HG02852 (cell line): ENCODE results near the gene SCYL1.

ENCODE experiments used
- ATAC-seq: cut with Tn5 transposase; IDR thresholded peaks from one replicate; pipeline ENCODE4 v1.9.1; 2021; ENCODE audit warnings: mild to moderate bottlenecking, moderate library complexity; ENCODE audit not compliant: unreplicated experiment

Gene SCYL1

GRCh38 chr11:65492637-65493366, 32.1 kb upstream of the SCYL1 start:
- ATAC-seq = no peak

DNA sequence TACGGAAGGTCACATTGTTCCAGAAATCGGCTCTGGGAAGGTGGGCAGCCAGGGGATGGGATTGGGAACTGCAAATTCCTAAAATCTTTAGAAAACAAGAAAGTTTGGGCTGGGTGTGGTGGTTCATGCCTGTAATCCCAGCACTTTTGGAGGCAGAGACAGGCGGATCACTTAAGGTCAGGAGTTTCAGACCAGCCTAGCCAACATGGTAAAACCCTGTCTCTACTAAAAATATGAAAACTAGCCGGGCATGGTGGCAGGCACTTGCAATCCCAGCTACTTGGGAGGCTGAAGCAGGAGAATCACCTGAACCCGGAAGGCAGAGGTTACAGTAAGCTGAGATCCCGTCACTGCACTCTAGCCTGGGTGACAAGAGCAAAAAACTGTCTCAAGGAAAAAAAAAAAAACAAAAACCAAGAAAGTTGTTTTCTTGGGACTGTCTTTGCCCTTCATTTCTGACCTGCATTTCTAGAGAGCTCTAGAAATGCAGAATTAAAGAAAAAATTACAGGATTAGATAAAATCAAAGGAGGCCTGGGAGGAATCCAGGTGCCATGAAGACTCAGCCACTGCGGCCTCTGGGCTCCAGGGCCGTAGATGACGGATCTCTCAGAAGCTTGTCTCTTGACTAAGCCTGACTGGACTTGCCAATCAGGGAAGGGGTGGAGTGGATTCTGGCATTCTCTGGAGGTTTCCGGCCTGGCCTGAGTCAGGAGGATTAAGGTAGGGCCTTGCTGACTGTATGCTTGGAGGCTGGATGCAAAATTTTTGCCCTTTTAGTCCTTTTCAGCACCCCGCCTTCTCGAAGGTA, 31.3 kb upstream of the SCYL1 start:
- no peak for ATAC-seq

DNA sequence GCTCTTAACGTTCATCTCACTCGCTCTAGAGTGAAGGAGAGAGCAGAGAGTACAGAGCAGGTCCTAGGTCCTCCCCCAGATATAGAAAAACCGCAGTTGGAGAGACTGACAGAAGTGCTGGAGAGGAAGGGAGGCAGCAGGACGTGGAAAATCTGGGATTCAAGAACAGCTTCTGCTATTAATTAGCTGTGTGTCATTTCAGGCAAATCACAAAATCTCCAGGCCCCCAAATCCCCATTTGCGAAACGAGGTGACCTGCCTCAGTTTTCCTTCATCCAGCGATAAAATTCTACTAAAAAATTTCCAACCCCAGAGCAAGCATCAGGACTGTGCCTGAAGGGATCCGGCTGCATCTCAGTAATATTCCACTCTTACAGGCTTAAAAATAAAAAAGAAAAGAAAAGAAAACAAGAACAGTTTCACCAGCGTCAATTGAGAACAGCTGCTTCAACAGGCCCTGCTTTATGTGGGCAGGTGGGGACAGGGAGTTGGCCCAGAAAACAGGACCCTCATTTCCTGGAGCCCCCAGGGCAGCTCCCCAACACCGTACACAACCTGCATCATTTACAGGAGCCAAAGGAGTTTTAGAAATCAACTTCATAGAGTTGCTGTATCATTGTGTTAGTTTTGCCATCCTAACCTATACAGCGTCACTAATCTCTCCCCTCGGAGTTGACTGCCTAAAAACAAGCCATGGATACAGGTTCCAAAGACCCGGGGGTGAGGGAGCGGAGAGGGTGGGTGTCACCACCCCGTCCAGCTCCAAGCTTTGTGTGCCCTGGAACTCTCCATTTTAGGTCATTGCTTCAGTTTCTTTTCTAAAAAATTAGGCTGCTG, 28.4 kb upstream of the SCYL1 start:
- ATAC-seq = no peak

DNA sequence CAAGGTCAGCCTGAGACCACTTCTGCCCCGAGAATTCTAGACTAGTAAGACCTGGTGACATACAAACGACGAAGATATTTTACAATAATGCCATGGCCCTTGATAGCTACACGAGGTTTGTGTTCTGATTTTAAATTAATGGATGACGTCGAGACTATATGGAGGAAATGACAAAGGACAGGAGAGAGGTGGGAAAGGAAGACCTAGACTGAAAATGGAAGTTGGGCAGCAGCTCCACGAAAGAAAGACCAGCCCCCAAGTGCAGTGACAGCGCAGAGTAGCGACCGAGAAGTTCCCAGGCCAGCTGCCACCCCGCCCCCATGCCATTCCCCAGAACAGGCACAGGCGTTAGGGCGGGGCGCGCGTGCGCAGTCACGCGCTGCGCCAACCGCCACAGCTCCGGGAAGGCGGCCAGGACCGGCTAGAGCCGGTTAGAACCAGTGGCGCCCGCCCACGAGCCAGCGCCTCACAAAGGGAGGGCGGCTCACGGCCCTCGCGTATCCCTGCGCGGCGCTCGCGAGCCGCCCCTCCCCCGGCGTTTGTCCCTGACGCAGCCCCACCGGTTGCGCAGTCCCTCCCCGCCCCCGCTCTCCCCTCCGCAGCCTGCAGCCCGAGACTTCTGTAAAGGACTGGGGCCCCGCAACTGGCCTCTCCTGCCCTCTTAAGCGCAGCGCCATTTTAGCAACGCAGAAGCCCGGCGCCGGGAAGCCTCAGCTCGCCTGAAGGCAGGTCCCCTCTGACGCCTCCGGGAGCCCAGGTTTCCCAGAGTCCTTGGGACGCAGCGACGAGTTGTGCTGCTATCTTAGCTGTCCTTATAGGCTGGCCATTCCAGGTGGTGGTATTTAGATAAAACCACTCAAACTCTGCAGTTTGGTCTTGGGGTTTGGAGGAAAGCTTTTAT, 27.5 kb upstream of the SCYL1 start:
- peak; percentile 63 for ATAC-seq

DNA sequence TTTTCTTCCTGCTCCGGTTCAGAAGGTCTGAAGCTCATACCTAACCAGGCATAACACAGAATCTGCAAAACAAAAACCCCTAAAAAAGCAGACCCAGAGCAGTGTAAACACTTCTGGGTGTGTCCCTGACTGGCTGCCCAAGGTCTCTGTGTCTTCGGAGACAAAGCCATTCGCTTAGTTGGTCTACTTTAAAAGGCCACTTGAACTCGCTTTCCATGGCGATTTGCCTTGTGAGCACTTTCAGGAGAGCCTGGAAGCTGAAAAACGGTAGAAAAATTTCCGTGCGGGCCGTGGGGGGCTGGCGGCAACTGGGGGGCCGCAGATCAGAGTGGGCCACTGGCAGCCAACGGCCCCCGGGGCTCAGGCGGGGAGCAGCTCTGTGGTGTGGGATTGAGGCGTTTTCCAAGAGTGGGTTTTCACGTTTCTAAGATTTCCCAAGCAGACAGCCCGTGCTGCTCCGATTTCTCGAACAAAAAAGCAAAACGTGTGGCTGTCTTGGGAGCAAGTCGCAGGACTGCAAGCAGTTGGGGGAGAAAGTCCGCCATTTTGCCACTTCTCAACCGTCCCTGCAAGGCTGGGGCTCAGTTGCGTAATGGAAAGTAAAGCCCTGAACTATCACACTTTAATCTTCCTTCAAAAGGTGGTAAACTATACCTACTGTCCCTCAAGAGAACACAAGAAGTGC, 26.7 kb upstream of the SCYL1 start:
- ATAC-seq = no peak

DNA sequence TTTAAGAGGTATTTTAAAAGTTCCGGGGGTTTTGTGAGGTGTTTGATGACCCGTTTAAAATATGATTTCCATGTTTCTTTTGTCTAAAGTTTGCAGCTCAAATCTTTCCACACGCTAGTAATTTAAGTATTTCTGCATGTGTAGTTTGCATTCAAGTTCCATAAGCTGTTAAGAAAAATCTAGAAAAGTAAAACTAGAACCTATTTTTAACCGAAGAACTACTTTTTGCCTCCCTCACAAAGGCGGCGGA, 26.2 kb upstream of the SCYL1 start:
- no peak for ATAC-seq

DNA sequence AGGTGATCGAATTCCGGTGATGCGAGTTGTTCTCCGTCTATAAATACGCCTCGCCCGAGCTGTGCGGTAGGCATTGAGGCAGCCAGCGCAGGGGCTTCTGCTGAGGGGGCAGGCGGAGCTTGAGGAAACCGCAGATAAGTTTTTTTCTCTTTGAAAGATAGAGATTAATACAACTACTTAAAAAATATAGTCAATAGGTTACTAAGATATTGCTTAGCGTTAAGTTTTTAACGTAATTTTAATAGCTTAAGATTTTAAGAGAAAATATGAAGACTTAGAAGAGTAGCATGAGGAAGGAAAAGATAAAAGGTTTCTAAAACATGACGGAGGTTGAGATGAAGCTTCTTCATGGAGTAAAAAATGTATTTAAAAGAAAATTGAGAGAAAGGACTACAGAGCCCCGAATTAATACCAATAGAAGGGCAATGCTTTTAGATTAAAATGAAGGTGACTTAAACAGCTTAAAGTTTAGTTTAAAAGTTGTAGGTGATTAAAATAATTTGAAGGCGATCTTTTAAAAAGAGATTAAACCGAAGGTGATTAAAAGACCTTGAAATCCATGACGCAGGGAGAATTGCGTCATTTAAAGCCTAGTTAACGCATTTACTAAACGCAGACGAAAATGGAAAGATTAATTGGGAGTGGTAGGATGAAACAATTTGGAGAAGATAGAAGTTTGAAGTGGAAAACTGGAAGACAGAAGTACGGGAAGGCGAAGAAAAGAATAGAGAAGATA, 25.7 kb upstream of the SCYL1 start, which contains the start of gene MALAT1:
Gene MALAT1, plus strand, starts transcription at position 69 of the 736 bp plus-strand sequence.
- ATAC-seq = no peak

DNA sequence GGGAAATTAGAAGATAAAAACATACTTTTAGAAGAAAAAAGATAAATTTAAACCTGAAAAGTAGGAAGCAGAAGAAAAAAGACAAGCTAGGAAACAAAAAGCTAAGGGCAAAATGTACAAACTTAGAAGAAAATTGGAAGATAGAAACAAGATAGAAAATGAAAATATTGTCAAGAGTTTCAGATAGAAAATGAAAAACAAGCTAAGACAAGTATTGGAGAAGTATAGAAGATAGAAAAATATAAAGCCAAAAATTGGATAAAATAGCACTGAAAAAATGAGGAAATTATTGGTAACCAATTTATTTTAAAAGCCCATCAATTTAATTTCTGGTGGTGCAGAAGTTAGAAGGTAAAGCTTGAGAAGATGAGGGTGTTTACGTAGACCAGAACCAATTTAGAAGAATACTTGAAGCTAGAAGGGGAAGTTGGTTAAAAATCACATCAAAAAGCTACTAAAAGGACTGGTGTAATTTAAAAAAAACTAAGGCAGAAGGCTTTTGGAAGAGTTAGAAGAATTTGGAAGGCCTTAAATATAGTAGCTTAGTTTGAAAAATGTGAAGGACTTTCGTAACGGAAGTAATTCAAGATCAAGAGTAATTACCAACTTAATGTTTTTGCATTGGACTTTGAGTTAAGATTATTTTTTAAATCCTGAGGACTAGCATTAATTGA, 25.0 kb upstream of the SCYL1 start:
- ATAC-seq = no peak

DNA sequence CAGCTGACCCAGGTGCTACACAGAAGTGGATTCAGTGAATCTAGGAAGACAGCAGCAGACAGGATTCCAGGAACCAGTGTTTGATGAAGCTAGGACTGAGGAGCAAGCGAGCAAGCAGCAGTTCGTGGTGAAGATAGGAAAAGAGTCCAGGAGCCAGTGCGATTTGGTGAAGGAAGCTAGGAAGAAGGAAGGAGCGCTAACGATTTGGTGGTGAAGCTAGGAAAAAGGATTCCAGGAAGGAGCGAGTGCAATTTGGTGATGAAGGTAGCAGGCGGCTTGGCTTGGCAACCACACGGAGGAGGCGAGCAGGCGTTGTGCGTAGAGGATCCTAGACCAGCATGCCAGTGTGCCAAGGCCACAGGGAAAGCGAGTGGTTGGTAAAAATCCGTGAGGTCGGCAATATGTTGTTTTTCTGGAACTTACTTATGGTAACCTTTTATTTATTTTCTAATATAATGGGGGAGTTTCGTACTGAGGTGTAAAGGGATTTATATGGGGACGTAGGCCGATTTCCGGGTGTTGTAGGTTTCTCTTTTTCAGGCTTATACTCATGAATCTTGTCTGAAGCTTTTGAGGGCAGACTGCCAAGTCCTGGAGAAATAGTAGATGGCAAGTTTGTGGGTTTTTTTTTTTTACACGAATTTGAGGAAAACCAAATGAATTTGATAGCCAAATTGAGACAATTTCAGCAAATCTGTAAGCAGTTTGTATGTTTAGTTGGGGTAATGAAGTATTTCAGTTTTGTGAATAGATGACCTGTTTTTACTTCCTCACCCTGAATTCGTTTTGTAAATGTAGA, 24.3 kb upstream of the SCYL1 start:
- ATAC-seq = no peak

DNA sequence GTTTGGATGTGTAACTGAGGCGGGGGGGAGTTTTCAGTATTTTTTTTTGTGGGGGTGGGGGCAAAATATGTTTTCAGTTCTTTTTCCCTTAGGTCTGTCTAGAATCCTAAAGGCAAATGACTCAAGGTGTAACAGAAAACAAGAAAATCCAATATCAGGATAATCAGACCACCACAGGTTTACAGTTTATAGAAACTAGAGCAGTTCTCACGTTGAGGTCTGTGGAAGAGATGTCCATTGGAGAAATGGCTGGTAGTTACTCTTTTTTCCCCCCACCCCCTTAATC, 23.8 kb upstream of the SCYL1 start:
- ATAC-seq = no peak

- no peak for ATAC-seq
These were observed 23.2 kb upstream of the SCYL1 start for GRCh38 chr11:65501472-65502273.

GRCh38 chr11:65502274-65502554, 22.7 kb upstream of the SCYL1 start:
- ATAC-seq = no peak

- ATAC-seq = no peak
These were observed 22.1 kb upstream of the SCYL1 start for GRCh38 chr11:65502555-65503367.

GRCh38 chr11:65503368-65503948, 21.4 kb upstream of the SCYL1 start:
- no peak for ATAC-seq

DNA sequence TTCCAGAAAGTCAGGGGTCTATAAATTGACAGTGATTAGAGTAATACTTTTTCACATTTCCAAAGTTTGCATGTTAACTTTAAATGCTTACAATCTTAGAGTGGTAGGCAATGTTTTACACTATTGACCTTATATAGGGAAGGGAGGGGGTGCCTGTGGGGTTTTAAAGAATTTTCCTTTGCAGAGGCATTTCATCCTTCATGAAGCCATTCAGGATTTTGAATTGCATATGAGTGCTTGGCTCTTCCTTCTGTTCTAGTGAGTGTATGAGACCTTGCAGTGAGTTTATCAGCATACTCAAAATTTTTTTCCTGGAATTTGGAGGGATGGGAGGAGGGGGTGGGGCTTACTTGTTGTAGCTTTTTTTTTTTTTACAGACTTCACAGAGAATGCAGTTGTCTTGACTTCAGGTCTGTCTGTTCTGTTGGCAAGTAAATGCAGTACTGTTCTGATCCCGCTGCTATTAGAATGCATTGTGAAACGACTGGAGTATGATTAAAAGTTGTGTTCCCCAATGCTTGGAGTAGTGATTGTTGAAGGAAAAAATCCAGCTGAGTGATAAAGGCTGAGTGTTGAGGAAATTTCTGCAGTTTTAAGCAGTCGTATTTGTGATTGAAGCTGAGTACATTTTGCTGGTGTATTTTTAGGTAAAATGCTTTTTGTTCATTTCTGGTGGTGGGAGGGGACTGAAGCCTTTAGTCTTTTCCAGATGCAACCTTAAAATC, 20.8 kb upstream of the SCYL1 start:
- no peak for ATAC-seq
